NCI-H526 (cell line): ENCODE results near the gene KAZN.

Experiments
- DNase-seq, 2 experiments: peaks; one replicate each; lab custom pipeline; 2025; lab: John Stamatoyannopoulos, UW

The KAZN gene

DNA sequence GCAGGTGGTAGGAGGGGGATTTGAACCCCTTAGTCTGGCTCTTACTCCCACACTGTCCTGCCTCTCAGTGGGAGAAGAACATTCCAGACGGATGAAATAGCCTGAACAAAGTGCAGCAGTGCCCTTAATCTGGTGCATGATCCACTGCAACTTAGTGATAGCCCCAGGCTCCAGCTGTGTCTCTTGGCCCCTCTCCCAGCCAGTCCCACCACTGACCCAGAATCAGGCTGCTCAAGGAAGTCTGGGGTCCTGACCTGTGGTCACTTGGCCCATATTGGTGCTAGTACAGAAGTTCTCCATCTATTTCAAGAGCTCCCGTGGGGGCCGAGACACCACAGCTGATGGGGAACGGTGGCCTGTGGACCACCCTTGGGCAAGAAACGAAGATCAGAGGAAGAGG lies 255.0 kb downstream of the KAZN start:
- DNase-seq, result no peak

DNA sequence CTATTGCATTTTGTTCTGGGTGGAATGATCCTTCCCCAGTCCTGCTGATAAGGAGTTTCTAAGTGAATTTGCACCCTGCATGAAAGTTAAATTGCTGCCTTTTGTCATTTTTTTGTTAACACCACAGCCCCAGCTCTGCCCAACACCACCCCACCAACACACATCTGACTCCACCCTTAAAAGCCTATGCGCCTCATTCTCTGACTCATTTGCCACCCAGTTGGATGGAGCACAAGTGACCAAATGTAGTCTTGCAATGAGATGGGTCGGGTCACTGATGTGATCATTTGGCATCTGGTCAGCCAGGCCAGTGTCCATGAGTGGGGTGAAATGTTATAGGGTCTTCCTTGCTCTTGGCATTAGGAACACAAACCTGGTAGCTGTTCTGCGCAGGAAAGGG lies 256.8 kb downstream of the KAZN start:
- DNase-seq, result no peak

DNA sequence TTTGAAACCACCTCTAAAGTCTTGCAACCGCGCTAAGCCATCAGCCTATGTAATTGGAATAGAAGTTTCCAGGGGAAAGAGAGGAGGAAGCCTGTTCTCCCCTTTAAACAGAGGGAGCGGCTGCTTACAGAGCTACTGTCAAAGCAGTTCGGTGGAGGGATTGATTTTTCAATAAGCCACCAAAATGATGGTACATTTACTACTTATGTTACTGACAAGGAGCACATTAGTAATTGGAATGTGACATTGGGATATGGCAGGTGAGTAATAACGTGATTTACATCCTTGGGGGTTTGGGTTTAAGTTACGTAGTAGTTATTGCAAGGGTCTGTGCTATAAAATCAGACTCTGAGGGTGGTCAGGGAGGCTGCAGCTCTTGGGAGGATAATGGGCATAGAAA lies 257.3 kb downstream of the KAZN start:
- no peak for DNase-seq

DNA sequence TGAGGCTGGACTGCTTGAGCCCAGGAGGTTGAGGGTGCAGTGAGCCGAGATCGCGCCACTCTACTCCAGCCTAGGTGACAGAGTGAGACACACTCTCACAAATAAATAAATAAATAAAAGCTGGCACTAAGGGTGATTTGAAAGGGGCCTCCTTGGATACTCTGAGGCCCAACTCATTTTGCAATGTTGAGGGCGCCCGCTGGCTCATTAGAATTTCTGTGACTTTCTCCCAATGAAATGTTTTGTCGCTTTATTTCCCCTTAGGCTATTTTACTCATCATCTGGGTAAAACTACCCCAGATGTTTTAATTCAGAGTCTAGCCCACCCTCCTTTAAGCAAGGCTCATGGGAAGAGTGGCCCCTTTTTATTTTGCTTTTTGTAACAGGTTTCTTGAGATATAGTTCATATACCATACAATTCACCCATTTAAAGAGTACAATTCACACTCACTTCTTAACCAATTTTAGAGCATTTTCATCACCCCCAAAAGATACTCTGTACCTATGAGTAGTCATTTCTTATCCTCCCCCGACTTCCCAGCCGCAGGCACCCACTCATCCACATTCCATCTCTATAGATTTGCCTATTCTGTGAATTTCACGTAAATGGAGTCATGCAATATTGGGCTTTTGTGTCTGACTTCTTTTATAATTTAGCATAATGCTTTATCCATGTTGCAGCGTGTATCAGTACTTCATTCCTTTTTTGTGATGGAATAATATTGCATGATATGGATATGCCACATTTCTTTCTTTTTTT lies 259.1 kb downstream of the KAZN start:
- no peak for DNase-seq

DNA sequence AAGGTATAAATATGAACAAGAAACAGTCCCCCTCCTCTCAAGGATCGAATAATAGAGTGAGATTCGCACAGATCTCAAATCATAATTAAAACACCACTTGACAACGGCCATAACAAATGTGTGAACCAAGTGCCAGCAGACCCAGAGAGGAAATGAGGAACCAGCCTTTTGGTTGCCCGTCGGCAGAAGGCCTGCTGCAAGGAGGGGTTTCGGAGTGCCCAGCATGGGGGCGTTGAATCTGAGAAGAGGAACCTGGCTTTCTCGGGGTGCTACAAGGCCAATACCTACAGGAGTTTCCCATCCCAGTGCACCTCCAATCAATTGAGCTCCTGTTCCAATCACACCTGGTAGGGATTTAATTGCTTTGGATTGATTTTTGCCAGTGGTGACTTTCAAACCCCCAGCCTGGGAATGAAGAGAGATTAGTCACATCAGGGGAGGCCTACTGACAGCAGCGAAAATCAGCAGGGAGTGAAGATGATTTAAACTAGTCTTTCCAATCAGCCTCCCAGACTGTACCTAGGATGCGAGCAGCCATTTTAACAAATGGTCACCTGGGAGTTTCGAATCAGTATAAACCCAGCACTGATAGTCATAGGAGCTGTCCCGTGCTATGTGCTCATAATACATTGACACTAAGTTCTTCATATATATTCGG lies 263.8 kb downstream of the KAZN start:
- no peak for DNase-seq

DNA sequence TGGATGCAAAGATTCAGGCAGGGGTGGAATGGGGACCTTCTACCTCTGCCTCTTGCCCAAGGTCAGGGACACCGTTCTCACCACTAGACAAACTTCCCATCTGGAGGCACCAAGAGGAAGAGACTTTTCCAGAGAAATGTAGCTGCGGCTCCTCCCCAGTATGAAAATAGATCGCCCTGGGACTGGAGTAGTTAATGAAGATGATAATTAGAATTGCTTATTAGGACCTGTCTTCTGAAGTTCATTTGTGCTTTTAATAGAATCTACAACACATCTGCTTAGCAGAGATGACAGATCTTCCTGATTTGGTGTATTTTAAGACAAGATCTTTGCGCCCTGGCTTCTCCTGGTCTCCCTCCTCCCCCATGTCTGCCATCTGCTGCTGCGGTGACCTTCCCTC lies 266.6 kb downstream of the KAZN start:
- DNase-seq, result no peak

DNA sequence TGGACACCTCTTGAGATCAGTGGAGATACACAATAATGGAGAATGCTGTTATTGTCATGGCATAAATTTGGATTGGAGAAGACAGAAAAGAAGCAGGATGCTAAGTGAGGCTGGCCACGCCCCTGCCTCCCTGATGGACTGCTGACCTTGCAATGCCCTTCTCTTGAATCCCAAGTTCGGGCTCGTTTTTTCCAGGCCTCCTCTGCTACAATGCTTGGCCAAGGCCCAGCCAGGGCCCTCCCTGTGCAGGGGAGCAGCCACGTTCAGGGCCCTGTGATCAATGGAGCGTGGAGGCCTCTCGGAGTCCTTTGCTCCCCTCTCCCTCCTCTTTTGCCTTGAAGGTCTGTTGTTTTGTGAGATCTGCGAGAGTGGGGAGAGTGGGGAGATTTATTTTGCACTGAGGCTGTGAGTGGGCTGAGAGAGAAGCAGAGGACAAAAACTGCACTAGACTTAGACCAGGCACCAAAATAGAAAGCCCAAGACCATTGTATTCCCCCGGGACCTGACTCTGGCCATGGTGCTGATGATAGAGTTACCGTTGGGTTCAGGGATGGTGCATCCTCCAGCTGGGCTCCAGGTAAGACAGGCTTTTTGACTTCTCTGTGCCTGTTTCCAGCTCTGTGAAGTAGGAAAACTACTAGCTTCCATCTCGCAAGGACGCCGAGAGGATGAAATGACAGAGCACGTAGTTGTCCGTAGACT lies 268.6 kb downstream of the KAZN start:
- DNase-seq, result no peak

DNA sequence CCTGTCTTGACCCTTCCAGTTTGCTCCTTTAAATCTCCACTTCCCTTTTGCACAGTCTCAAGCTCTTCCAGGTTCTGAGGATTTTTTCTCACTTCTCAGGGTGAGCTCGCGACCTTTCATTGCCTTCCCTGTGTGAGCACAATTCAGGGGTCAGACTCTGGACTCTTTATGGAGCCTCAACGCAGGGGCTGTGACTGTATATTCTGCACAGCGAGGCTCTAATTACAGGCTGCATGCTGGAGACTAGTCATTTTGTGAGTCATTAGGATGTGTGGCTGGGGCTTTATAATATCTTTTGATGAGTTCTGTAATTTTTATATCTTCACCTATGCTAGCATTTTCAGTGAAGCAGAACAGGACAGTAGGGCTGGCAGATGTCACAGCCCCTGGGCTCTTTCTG lies 270.7 kb downstream of the KAZN start:
- DNase-seq, result no peak

DNA sequence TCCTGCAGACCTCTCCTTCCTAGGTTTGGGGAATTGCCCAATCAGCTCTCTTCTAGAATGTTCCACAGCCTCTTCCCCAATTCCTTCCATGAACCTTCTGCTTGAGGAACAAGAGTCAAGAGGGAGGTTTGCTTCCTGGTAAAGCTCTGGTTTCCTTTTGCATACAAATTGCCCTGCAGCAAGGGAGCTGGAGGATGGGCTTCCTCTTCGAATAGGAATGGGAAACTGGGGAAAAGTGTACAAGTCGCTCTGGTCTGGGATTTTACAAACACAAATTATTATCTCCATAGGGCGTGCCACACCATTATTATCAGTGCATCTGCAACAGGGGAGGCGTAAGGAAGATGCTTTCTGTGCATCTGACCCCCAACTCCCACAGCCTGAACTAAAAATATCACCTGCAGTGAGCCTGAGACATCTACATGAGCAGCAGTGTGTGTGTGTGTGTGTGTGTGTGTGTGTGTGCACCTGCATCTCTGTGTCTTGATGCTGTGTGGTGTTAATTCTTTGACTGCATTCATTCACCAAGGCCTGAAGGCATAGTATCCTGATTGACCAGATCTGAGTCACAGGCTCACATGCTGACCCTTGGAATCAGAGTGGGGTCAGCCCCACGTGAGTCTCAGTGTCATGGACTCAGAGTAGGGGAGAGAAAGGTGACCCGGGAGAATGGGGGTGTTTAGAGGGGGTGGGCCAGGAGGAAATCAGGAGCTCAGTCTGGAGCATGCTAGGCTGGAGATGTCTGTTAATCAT lies 272.9 kb downstream of the KAZN start:
- DNase-seq, result peak; percentile 13 to 66

DNA sequence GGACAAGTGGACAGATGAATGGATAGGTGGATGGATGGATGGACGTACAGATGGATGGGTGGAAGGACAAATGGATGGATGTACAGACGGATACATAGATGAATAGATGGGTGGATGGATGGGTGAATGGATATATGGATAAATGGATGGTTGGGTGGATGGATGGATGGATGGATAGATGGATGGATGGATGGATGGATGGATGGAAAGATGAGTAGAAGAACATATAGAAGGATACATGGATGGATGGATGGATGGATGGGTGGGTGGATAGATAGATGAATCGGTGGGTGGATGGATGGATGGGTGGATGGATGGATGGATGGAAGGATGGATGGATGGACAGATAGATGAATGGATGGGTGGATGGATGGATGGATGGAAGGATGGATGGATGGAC lies 274.3 kb downstream of the KAZN start:
- DNase-seq, result no peak

DNA sequence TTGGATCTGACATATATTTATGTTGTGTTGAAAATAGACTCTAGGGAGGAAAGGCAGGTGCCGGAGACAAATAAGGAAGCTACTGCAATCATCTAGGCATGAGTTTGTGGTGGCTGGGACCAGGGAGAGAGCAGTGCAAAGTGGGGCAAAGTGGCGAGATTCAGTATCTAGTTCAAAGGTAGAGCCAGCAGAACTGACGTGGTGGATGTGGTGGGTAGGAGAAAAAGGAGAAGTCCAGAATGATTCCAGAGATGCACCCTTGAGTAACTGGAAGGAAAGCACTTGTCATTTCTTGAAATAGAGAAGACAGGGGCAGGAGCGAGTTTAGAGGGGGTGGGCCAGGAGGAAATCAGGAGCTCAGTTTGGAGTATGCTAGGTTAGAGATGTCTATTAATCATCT lies 275.2 kb downstream of the KAZN start:
- no peak for DNase-seq

DNA sequence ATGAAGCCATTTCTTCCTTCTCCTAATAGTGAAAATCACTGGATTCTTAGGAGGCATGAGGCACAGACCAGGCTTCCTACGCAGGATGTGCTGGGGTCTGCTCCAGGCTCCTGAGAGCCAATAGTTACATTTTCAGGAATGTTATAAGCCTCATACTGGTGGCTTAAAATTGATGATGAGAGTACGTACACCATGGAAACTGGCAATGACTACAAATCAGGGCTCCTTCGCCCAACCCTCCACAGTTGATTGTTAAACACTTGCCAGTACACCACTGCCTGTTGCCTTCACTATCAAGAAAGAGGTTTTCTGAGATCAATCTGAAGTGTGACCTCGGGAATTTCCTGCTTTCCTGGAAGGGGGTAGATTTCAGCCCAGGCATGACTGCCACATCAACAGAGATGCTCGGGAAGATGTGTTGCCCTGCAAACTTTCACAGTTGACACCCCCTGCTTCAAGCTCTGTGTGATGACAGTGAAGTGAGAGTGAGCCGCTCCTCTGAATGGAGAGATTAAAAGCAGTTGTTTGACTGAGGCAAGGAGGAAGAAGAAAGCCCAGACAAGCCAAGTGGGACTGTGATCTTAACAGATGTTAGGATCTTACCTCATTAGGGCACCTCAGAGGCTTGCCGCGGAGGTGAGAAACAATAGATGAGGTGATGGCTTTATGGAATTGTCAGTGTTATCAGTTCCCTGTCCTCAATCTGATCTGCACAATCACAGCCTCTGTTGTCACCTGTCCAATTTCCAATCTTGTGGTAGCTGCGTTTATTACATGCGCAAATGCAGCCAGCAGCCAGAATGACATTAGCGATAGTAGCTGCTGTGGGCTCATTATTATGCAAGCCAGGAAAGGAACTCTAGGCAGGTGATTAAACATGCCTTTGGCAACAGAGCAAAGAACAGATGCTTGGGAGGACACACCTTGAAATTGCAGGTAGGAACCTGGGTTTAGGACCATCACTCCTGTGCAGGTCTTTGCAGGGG lies 277.3 kb downstream of the KAZN start:
- DNase-seq, result peak; percentile 23 to 70

DNA sequence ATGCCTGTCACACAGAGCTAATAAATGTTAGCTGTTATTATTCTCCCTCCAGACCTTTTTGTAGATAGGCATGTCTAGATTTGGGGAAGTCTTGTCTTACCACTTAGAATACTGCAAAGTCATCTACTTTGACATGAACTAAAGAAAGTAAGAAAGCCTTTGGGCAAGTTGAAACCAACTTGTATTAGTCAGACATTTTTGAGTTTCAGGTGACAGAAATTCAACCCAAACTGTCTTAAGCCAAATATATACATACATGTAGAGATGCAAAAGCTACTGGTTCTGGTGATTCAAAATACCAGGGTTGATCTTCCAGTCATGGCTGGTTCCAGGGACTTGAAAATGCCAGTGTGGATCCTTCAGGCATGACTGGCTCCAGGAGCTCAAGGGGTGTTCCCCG lies 278.3 kb downstream of the KAZN start:
- DNase-seq, result no peak

DNA sequence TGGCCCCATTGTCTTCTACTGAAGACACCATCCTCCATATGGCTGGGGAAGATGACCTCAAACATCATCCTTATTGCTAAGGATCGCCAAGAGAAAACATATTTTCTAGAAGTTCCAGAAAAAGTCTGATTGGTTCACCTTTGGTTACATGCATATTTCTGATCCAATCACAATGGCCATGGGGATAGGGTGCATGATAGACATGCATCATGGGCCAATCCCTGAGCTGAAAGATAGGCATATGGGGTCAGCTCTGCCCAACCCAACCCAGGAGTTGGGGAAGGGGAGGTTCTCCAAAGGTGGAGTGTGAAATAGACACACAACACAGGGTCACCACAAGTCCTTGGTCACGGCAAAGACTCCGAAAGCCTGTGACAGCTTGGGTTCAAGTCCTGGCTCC lies 278.7 kb downstream of the KAZN start:
- no peak for DNase-seq

DNA sequence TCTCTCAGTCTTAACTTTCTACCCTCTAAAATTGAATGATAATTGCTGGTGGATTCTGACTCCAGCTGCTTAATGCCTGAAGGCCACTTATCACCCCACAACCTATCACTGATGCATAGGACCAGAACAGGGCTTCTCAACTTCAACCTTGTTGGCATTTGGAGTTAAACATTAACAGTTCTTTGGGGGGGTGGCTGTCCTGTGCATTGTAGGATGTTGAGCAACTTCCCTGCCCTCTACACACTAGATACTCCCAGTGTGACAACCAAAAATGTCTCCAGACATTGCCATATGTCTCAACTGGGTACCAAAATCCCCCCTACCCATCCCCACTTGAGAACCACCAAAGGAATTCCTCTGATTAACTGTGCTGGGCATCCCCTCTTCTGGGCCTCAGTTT lies 279.6 kb downstream of the KAZN start:
- DNase-seq, result no peak

DNA sequence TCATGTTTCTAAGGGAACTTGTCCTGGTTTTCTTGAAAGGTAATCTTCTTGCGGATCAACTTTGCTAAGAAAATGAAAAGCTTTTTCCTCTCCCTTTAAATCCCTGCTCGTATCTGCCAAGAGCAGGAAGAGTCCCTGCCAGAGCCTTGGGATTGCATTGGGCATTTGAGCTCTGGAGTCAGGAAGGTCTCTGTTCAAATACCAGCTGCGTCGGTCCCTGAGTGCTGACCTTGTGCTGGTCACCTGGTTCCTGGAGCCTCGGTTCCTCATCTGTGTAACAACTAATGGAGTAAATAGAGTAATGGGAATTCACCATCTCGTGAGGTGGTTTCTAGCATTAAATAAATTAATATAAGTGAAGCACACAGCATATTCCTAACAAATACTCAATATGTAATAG lies 280.5 kb downstream of the KAZN start:
- DNase-seq, result no peak

DNA sequence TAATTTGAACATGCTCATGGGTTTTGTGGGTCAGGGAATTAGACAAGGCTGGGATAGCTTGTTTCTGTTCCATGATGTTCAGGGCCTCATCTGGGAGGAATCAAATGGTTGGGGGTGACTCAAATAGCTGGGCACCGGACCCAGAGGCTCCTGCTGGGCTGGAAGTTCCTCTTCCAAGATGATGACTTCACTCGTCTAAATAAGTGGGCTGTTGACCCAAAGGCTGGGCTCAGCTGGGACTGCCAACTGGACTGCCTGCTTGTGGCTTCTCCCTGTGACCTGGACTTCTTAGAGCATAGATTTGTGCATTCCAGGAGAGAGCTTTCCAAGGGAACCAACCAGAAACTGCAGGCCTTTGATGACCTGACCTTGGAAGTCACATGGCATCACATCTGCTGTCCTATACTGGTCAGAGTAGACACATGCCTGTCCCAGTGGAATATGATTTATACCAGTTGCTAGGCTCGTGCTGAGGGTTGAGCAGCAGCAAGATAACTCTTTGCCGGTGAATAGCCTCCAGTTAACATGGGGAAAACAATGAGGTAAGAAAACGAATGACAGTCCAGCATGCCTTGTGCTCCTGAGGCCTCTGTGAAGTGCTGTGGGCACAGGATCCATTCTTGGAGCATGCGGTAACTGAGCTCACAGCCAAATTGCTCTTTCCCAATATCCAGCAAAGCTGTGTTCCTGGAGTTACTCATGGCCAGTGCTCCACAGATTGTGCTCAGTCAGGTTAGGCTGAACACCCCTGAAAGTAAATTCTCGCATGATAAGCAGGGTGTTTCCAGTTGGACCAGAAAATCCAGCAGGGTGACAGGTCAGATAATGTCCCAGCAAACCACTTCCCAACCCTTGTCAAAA lies 282.2 kb downstream of the KAZN start:
- no peak for DNase-seq

DNA sequence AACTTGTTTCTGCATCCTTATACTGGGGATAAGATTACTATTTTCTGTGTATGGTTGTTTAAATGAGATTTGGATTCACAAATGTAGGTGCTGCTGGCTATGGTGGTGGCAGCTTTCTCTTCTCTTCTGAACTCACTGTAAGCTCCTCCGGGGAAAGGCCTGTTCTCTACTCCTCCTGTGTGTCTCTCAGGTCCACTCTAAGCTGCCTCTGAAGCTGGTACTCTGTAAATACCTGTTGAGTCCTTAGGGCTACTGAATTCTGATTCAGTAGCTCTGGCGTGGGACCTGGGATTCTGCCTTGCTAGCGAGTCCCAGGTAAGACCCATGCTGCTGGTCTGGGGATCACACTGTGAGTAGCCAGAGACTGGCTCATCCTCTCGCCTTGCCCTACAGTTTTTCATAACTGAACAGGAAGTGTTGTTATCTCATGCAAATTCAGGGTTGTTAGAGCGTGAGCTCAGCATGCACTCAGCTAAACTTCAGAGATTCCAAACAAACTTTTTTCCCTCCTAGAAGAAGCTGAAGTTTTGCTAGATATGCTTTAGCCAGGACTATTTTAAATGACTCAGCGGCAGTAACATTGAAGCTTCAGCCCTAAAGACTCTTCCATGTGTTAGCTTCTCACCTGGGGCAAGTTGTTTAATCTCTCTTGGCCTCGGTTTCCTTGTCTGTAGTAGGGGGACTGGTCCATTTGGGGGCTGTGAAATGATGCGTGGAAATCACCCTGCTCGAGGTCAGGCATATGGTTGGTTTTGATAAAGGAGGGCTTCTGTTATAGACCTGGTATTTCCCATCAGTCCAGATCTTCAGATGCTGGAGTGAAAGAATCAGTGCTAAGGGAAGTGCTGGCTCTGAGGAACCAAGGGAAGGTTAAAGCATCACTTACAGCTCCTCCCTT lies 283.5 kb downstream of the KAZN start:
- DNase-seq, result peak; percentile 73 to 79

DNA sequence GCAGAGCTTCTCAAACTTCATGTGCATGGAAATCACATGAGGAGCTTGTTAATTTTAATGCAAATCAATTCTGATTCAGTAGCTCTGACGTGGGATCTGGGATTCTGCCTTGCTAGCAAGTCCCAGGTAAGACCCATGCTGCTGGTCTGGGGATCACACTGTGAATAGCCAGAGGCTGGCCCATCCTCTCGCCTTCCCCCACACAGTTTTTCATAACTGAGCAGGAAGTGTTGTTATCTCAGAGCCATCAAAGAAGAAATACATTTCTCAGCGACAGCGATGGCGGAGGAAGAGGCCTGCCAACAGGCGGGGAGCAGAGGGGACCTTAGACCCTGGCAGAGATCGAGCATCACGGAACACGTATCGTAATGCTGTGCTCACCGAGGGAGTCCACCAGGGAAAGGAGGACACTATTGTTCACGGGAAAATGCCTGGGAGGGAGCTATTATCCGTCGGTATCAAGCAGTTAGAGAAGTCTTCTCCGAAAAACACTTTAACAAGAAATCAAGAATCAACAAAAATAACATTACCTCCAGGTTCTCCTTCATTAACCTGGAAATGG lies 286.2 kb downstream of the KAZN start:
- DNase-seq, result peak; percentile 62 to 67
